ENCODE data around the gene SMCO4. TPM values are rescaled to one million over a fixed set of nuclear protein-coding genes. Genes with fewer than 3 reads are reported as not detected.

SMCO4 gene
- total and polyA plus RNA-seq, 2 of the 8 experiments (the other 6 are each of a cell fraction or from before 2014, with no cell fraction given), result 33.2 to 53.9 TPM

DNA sequence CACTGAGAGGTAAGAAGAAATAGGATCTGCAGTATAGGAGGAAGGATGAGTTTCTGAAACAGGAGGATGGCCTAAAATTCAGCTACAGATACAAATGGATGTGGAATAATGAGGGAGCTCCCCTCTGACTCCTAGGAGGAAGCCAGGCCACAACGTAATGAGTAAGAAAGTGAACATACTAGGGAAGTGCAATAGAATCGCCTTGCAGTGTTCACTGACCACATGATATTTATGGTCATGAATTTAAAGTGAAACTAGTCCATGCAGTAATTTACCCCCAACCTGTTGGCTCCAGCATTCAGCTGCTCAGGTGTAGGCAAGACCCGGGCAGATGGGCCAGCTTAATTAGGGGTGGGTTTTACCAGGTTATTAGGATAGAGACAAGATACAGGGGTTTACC is 110.9 kb downstream of the SMCO4 start:
- Histone ChIP-seq H2BK12ac (ENCODE audit: low read depth, low read length) (no peak overlapping the region), H4K8ac (ENCODE audit: extremely low read depth, insufficient read depth, low read length) (no peak overlapping the region), H2BK20ac (ENCODE audit: low read length) (no peak overlapping the region), H3K4me2 (ENCODE audit: insufficient read depth in 1 of 2, low read depth in 2 of 2, low read length in 2 of 2) (no peak overlapping the region), H2AK5ac (ENCODE audit: low read depth, low read length) (no peak overlapping the region), H2BK15ac (ENCODE audit: low read length) (no peak overlapping the region), H3K9ac (replicated peaks in 1 of 4; ENCODE audit: extremely low read depth in 1 of 4, low read depth in 3 of 4, low read length in 3 of 4) (no peak overlapping the region), H3K14ac (ENCODE audit: insufficient read length) (no peak overlapping the region), H3K4me1 (replicated peaks in 1 of 4; ENCODE audit: control insufficient read depth in 3 of 4, insufficient read depth in 4 of 4, low read length in 3 of 4) (no peaks in the 10 kb centered on the region), H3K23ac (ENCODE audit: insufficient read length) (no peak overlapping the region), H2BK120ac (replicated peaks; ENCODE audit: low read depth, low read length) (no peak overlapping the region), H2AFZ (ENCODE audit: low read length) (no peak overlapping the region), H3K4me3 (ENCODE audit: extremely low read depth in 1 of 4, insufficient read depth in 2 of 4, low read depth in 3 of 4, low read length in 4 of 4) (no peak overlapping the region), H3K27me3 (replicated peaks in 1 of 4; ENCODE audit: control insufficient read depth in 3 of 4, extremely low read depth in 1 of 4, insufficient read depth in 3 of 4, low read length in 3 of 4) (no peaks in the 10 kb centered on the region), H4K20me1 (replicated peaks in 1 of 2; ENCODE audit: control insufficient read depth in 1 of 2, insufficient read depth in 2 of 2, low read length in 2 of 2) (no peaks in the 10 kb centered on the region), H3K18ac (ENCODE audit: extremely low read depth, low read length) (no peak overlapping the region), H3K36me3 (ENCODE audit: control insufficient read depth in 2 of 4, insufficient read depth in 4 of 4, low read length in 3 of 4) (no peaks in the 10 kb centered on the region), H4K91ac (replicated peaks; ENCODE audit: insufficient read length, low read length) (no peak overlapping the region), H3K56ac (replicated peaks; ENCODE audit: insufficient read length, low read depth, low read length) (no peak overlapping the region), H3K4ac (replicated peaks; ENCODE audit: insufficient read length, low read depth, low read length) (no peak overlapping the region), H3K23me2 (ENCODE audit: low read depth, low read length) (no peaks in the 10 kb centered on the region), H4K5ac (ENCODE audit: insufficient read length, low read depth, low read length) (no peak overlapping the region), H3K79me1 (ENCODE audit: low read depth, low read length) (no peaks in the 10 kb centered on the region), H3K79me2 (ENCODE audit: control insufficient read depth in 1 of 2, insufficient read depth in 2 of 2, low read length in 2 of 2) (no peaks in the 10 kb centered on the region), H3K27ac (ENCODE audit: low read depth, low read length) (no peak overlapping the region), H3K9me3 (ENCODE audit: insufficient read depth in 2 of 2, low read depth in 1 of 2, low read length in 1 of 2) (no peaks in the 10 kb centered on the region), H2BK5ac (ENCODE audit: low read depth, low read length) (no peak overlapping the region)
- FAIRE-seq (no peak), DNase-seq (ENCODE audit: low read depth in 1 of 2, low spot score in 2 of 2) (no peak)
- 97% methylated on average over 3 of the region's 3 CpGs; no CpG with 5 or more reads in 1 of the 2 experiments for WGBS, 2 experiments (ENCODE audit: extremely low coverage in 1 of 2, insufficient coverage in 1 of 2, insufficient read length in 1 of 2, insufficient replicate concordance in 2 of 2, low coverage in 1 of 2, low lambda C conversion rate in 2 of 2, missing lambda C conversion rate in 1 of 2)
- CTCF ChIA-PET (ENCODE audit: partially characterized antibody), result no interaction called here
- TF ChIP-seq TAF7 (optimal IDR thresholded peaks at IDR 0.05; ENCODE audit: borderline replicate concordance, low read depth, low read length), result no peak
- TF ChIP-seq CBX5 (IDR thresholded peaks at IDR 0.05; ENCODE audit: low read depth, low read length), result no peak
- POLR2A ChIA-PET (ENCODE audit: partially characterized antibody), result no interaction called here

Small RNA genes lying within 50 kb of the gene (small RNA-seq; reads per million reads assigned to genes)
- not detected for gene RN7SL223P (ENCODE audit: insufficient read depth)

Other genes starting within 250 kb of the SMCO4 start
- gene DEUP1, start 212.6 kb downstream of the SMCO4 start, total RNA-seq (2021; fragmentation: NEBNext Ultra II Directional; extraction: Animal tissue kit (Norgen Biotek cat#: 25700)), result 0.38 and 0.45 TPM in 2 replicates
- gene DEUP1, start 212.6 kb downstream of the SMCO4 start, polyA plus RNA-seq (2011; rRNA removed), result not detected in 2 replicates
- 13.3 and 14.6 TPM in 2 replicates for gene CEP295, start 118.3 kb upstream of the SMCO4 start, total RNA-seq (2021; fragmentation: NEBNext Ultra II Directional; extraction: Animal tissue kit (Norgen Biotek cat#: 25700))
- gene CEP295, start 118.3 kb upstream of the SMCO4 start, polyA plus RNA-seq (2011; rRNA removed), result 2.2 and 3.7 TPM in 2 replicates
- gene TAF1D, start 198.1 kb upstream of the SMCO4 start, total RNA-seq (2021; fragmentation: NEBNext Ultra II Directional; extraction: Animal tissue kit (Norgen Biotek cat#: 25700)), result 202 and 212 TPM in 2 replicates
- gene TAF1D, start 198.1 kb upstream of the SMCO4 start, polyA plus RNA-seq (2011; rRNA removed), result 45.8 and 64.7 TPM in 2 replicates
- gene C11orf54, start 198.3 kb upstream of the SMCO4 start, total RNA-seq (2021; fragmentation: NEBNext Ultra II Directional; extraction: Animal tissue kit (Norgen Biotek cat#: 25700)), result 21.5 and 24.5 TPM in 2 replicates
- 3.9 and 14.7 TPM in 2 replicates for gene C11orf54, start 198.3 kb upstream of the SMCO4 start, polyA plus RNA-seq (2011; rRNA removed)
- 30.4 and 33.7 TPM in 2 replicates for gene MED17, start 240.9 kb upstream of the SMCO4 start, total RNA-seq (2021; fragmentation: NEBNext Ultra II Directional; extraction: Animal tissue kit (Norgen Biotek cat#: 25700))
- gene MED17, start 240.9 kb upstream of the SMCO4 start, polyA plus RNA-seq (2011; rRNA removed), result 8.0 and 8.8 TPM in 2 replicates